NCI-H2107 (cell line): ENCODE data around the gene AGPAT4.

Experiments used
- DNase-seq: peaks from one replicate; lab custom pipeline; 2025; lab: John Stamatoyannopoulos, UW

AGPAT4 gene

GRCh38 chr6:161281092-161281491, 7.2 kb upstream of the AGPAT4 start:
- no peak for DNase-seq

GRCh38 chr6:161279677-161280415, 6.0 kb upstream of the AGPAT4 start:
- no peak for DNase-seq

- no peak for DNase-seq
Observed at GRCh38 chr6:161276605-161277155, 2.8 kb upstream of the AGPAT4 start.

- no peak for DNase-seq
Observed at GRCh38 chr6:161274898-161275297, 1.0 kb upstream of the AGPAT4 start.

GRCh38 chr6:161274488-161274858, 612 bp upstream of the AGPAT4 start:
- no peak for DNase-seq

GRCh38 chr6:161273274-161273751, 548 bp downstream of the AGPAT4 start:
- peak; percentile 22 for DNase-seq

- no peak for DNase-seq
Observed at GRCh38 chr6:161272635-161273273, 1.1 kb downstream of the AGPAT4 start.

GRCh38 chr6:161271343-161272030, 2.4 kb downstream of the AGPAT4 start:
- DNase-seq, result no peak

- DNase-seq, result no peak
Observed at GRCh38 chr6:161270116-161270515, 3.7 kb downstream of the AGPAT4 start.

GRCh38 chr6:161269310-161269709, 4.6 kb downstream of the AGPAT4 start:
- no peak for DNase-seq

- no peak for DNase-seq
Observed at GRCh38 chr6:161268531-161269210, 5.2 kb downstream of the AGPAT4 start.

GRCh38 chr6:161266513-161267230, 7.2 kb downstream of the AGPAT4 start:
- no peak for DNase-seq

- no peak for DNase-seq
Observed at GRCh38 chr6:161265975-161266374, 7.9 kb downstream of the AGPAT4 start.

GRCh38 chr6:161265554-161265953, 8.3 kb downstream of the AGPAT4 start:
- DNase-seq, result no peak

- DNase-seq, result no peak
Observed at GRCh38 chr6:161264181-161264580, 9.7 kb downstream of the AGPAT4 start.

- DNase-seq, result no peak
Observed at GRCh38 chr6:161261816-161262215, 12.0 kb downstream of the AGPAT4 start.

GRCh38 chr6:161261325-161261724, 12.5 kb downstream of the AGPAT4 start:
- no peak for DNase-seq

- DNase-seq, result no peak
Observed at GRCh38 chr6:161259302-161259701, 14.6 kb downstream of the AGPAT4 start.

GRCh38 chr6:161257793-161258457, 15.9 kb downstream of the AGPAT4 start:
- no peak for DNase-seq

- DNase-seq, result no peak
Observed at GRCh38 chr6:161256407-161256806, 17.5 kb downstream of the AGPAT4 start.

GRCh38 chr6:161255518-161255917, 18.3 kb downstream of the AGPAT4 start:
- no peak for DNase-seq
